NB4 (cell line): ENCODE results near the gene LRMDA.

Experiments used
- DNase-seq: peaks from one replicate; pipeline ENCODE4 v3.0.0; 2010; ENCODE audit warnings: low read depth
- H3K4me3 ChIP-seq: one replicate; pipeline ENCODE4 v1.5.1; 2011; ENCODE audit warnings: mild to moderate bottlenecking, low read depth, low read length, moderate library complexity
- CTCF ChIP-seq: IDR thresholded peaks from one replicate; pipeline ENCODE4 v1.5.1; 2012; ENCODE audit warnings: low read depth, low read length
- MAX ChIP-seq: IDR thresholded peaks from 2 replicates; pipeline ENCODE4 v1.6.1; 2011; ENCODE audit warnings: low read depth, low read length
- MYC ChIP-seq: IDR thresholded peaks from 2 replicates; pipeline ENCODE4 v1.6.1; 2011; ENCODE audit warnings: low read depth, low read length
- POLR2A ChIP-seq: IDR thresholded peaks from 2 replicates; pipeline ENCODE4 v1.6.1; 2011; ENCODE audit warnings: mild to moderate bottlenecking; ENCODE audit not compliant: insufficient read length; ENCODE audit errors: extremely low read depth

Gene LRMDA

GRCh38 chr10:76435157-76435556, 1003.7 kb downstream of the LRMDA start:
- no peak for DNase-seq
- H3K4me3 ChIP-seq, result no peak overlapping the region
- TF ChIP-seq MYC (no peak), MAX (no peak), CTCF (no peak), POLR2A (no peak)

- no peak for DNase-seq
- TF ChIP-seq POLR2A, result no peak
- TF ChIP-seq CTCF, result no peak
- TF ChIP-seq MYC, result no peak
- no peak for TF ChIP-seq MAX
- no peak overlapping the region for H3K4me3 ChIP-seq
Measured at GRCh38 chr10:76436401-76436811, 1005.0 kb downstream of the LRMDA start.

- DNase-seq, result no peak
- TF ChIP-seq POLR2A, result no peak
- no peak for TF ChIP-seq MYC
- TF ChIP-seq CTCF, result no peak
- no peak overlapping the region for H3K4me3 ChIP-seq
Measured at GRCh38 chr10:76436981-76437380, 1005.6 kb downstream of the LRMDA start.

- no peak for TF ChIP-seq MYC
- TF ChIP-seq CTCF, result no peak
- TF ChIP-seq POLR2A, result no peak
- no peak for TF ChIP-seq MAX
- DNase-seq, result no peak
- H3K4me3 ChIP-seq, result no peak overlapping the region
Measured at GRCh38 chr10:76440426-76440825, 1009.0 kb downstream of the LRMDA start.

- no peak overlapping the region for H3K4me3 ChIP-seq
- DNase-seq, result no peak
- TF ChIP-seq MAX, result no peak
- TF ChIP-seq POLR2A, result no peak
- no peak for TF ChIP-seq CTCF
- no peak for TF ChIP-seq MYC
Measured at GRCh38 chr10:76442113-76442512, 1010.7 kb downstream of the LRMDA start.
